Measurements from ENCODE around the gene UROD. TPM values are rescaled to one million over a fixed set of nuclear protein-coding genes. Genes with fewer than 3 reads are reported as not detected.
"Not testable (repeated sequence)": the region's sequence is repeated elsewhere in the genome, so short reads cannot be mapped to it uniquely, and the experiment has no call there.

The UROD gene
- total RNA-seq, 4 donors from 2014 or later, result 53.1 to 95.1 (median 62.1) TPM

DNA sequence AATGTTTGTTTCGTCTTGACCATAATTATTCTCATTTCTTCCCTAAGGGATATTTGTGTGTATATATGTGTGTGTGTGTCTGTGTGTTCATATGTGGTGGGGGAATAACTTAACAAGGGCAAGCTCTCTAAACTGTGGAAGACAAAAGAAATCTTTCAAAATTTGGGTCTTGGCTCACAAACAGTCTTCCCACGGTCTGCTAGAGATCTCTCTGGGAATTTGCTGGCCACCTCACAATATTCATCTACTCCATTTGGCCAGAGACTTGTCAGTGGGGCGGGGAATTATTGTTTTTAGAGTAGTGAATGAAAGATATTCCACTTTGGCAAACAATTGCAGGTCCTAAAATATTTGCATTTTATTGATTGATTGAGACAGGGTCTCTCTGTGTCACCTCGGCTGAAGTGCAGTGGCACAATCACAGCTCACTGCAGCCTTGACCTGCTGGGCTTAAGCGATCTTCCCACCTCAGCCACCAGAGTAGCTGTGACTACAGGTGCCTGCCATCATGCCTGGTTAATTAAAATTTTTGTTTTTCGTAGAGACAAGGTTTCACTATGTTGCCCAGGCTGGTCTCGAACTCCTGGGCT, 17.6 kb upstream of the UROD start:
- Histone ChIP-seq H3K9me3 (no peaks in the 10 kb centered on the region), H3K36me3 (no peaks in the 10 kb centered on the region), H3K27ac (no peak overlapping the region), H3K4me1 (peaks cover 0 to 12% (median 0%) of the 10 kb centered on the region in 4 donors), H3K4me3 (no peak overlapping the region), H3K27me3 (no peaks in the 10 kb centered on the region)
- 44 to 47% methylated on average over 7 of the region's 7 CpGs for WGBS, 2 donors
- TF ChIP-seq EP300 (IDR thresholded peaks at IDR 0.05) (no peak), CTCF (IDR thresholded peaks at IDR 0.05) (no peak), POLR2A (IDR thresholded peaks at IDR 0.05) (no peak)
- DNase-seq (ENCODE audit: low spot score in 2 of 2), result no peak

DNA sequence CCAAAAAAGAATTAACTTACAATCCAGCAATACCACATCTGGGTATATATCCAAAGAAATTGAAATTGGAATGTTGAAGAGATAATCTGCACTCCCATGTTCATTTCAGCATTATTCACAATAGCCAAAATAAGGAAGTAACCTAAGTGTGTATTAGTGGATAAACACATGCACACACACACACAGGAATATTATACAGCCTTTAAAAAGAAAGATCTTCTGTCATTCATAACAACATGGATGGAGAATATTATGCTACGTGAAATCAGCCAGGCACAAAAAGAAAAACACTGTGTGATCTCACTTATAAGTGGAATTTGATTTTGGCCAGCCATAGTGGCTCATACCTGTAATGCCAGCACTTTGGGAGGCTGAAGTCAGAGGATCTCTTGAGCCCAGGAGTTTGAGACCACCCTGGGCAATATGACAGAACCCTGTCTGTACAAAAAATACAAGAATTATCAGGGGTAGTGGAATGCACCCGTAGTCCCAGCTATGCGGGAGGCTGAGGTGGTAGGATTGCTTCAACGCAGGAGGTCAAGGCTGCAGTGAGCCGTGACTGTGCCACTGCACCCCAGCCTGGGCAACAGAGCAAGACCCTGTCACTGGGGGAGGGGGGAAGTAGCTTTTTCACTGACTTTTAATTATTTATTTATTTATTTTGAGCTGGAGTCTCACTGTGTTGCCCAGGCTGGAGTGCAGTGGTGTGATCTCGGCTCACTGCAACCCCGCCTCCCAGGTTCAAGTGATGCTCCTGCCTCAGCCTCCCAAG, 16.4 kb upstream of the UROD start:
- no peak for DNase-seq (ENCODE audit: low spot score in 2 of 2)
- Histone ChIP-seq H3K27me3 (no peaks in the 10 kb centered on the region), H3K27ac (no peak overlapping the region), H3K9me3 (no peaks in the 10 kb centered on the region), H3K4me1 (peaks cover 0 to 12% (median 0%) of the 10 kb centered on the region in 4 donors), H3K36me3 (no peaks in the 10 kb centered on the region), H3K4me3 (no peak overlapping the region)
- 94 to 98% methylated on average over 7 of the region's 7 CpGs for WGBS, 2 donors
- no peak for TF ChIP-seq CTCF (IDR thresholded peaks at IDR 0.05)

DNA sequence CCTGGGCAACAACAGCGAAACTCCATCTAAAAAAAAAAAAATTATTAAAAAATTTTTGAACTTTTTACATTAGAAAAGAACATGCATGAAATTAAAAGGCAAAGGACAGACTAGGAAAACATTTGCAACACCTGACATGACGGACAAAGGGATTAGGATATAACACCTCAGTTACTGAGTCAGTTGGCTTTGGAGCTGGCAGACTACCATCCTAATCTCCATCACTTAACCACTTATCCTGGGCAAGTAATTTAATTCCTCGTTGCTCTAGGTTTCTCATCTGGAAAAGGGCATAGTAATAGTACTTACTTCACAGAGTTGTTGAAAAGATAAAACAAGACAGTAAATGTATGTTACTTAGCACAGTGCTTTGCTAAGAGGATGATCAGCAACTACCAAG, 12.8 kb upstream of the UROD start:
- no peak overlapping the region for H3K4me3 ChIP-seq
- H3K36me3 ChIP-seq, result peaks cover 0 to 26% (median 16%) of the 10 kb centered on the region in 3 donors
- no peaks in the 10 kb centered on the region for H3K27me3 ChIP-seq
- no peak for TF ChIP-seq CTCF (IDR thresholded peaks at IDR 0.05)
- no peak for TF ChIP-seq EP300 (IDR thresholded peaks at IDR 0.05)
- TF ChIP-seq POLR2A (IDR thresholded peaks at IDR 0.05), result no peak
- peaks cover 0 to 5% (median 0%) of the 10 kb centered on the region in 4 donors for H3K4me1 ChIP-seq
- DNase-seq (ENCODE audit: low spot score in 2 of 2), result no peak
- no peaks in the 10 kb centered on the region for H3K9me3 ChIP-seq
- WGBS, 2 donors, result 82 to 87% methylated on average over 3 of the region's 3 CpGs
- H3K27ac ChIP-seq, result no peak overlapping the region

GRCh38 chr1:45001011-45001481, 11.0 kb upstream of the UROD start:
- WGBS, 2 donors, result 64 to 71% methylated on average over 7 of the region's 7 CpGs
- DNase-seq (ENCODE audit: low spot score in 2 of 2), result no peak
- H3K4me3 ChIP-seq, result no peak overlapping the region
- H3K4me1 ChIP-seq, result no peaks in the 10 kb centered on the region
- H3K27ac ChIP-seq, result no peak overlapping the region
- peaks cover 0 to 45% (median 32%) of the 10 kb centered on the region in 3 donors for H3K36me3 ChIP-seq
- no peaks in the 10 kb centered on the region for H3K27me3 ChIP-seq
- TF ChIP-seq POLR2A (IDR thresholded peaks at IDR 0.05) (no peak), CTCF (IDR thresholded peaks at IDR 0.05) (peak in 1 of 5 experiments; percentile 10)
- no peaks in the 10 kb centered on the region for H3K9me3 ChIP-seq

DNA sequence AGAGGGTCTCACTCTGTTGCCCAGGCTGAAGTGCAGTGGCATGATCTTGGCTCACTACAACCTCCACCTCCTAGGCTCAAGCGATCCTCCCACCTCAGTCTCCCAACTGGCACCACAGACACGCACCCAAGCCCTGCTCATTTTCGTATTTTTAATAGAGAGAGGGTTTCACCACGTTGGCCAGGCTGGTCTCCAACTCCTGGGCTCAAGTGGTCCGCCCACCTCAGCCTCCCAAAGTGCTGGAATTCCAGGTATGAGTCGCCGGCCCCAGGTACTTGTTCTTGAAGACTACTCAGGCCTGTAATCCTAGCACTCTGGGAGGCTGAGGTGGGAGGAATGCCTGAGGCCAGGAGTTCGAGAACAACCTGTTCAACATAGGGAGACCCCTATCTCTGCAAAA, 10.5 kb upstream of the UROD start:
- peaks cover 0 to 50% (median 32%) of the 10 kb centered on the region in 3 donors for H3K36me3 ChIP-seq
- WGBS, 2 donors, result 81 to 83% methylated on average over 8 of the region's 8 CpGs
- H3K27ac ChIP-seq; DNase-seq (ENCODE audit: low spot score in 2 of 2); H3K27me3 ChIP-seq; H3K4me1 ChIP-seq; H3K4me3 ChIP-seq; H3K9me3 ChIP-seq: not testable (repeated sequence)

All from tibial nerve (tissue), 4 donors.